GM23248 (cell line): ENCODE measurements around the gene EFHD1.

ENCODE experiments used
- EZH2 ChIP-seq: fragments of 200-600 bp; sonication (generic); IDR thresholded peaks from 2 replicates; pipeline ENCODE4 v1.6.1; 2018; ENCODE audit warnings: antibody characterized with exemption, mild to moderate bottlenecking; ENCODE audit not compliant: insufficient read depth, poor library complexity, severe bottlenecking
- EZH2phosphoT487 ChIP-seq: fragments of 200-600 bp; sonication (generic); IDR thresholded peaks from 2 replicates; pipeline ENCODE4 v1.6.1; 2018; ENCODE audit warnings: antibody characterized with exemption, moderate library complexity, mild to moderate bottlenecking, low read depth; ENCODE audit not compliant: insufficient read depth

GRCh38 chr2:232632904-232633412 is 446 bp upstream of the EFHD1 start:
- TF ChIP-seq EZH2 (peak; percentile 94), EZH2phosphoT487 (peak; percentile 62; the same call in 1 of the 2 replicates)
